Epithelial cell of prostate (primary cell): ENCODE data around the gene CCDC57.
A peak's percentile ranks its signal among the peaks of the same experiment; 100 is the strongest.

ENCODE experiments used
- DNase-seq: peaks from one replicate; pipeline ENCODE4 v3.0.0-alpha.2; 2011; ENCODE audit warnings: low read depth, low spot score
- H3K27ac ChIP-seq: fragments of 450-650 bp; 2 replicates; pipeline ENCODE4 v1.5.1; 2017; ENCODE audit warnings: mild to moderate bottlenecking

CCDC57 gene

DNA sequence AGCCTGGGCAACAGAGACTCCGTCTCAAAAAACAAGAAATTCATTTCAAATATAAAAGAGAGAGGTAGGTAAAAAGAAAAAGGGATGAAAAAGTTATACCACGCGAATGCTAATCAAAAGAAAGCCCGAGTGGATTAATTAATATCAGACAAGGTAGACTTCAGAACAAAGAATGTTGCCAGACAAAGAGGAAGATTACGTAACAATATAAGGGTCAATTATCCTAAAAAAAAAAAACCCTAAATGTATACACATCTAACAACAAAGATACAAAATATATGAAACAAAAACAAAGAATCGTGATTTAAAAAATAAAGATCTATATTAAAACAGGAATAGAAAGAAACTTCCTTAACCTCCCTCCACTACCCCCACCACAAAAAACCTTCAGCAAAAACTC lies 44.1 kb downstream of the CCDC57 start:
- H3K27ac ChIP-seq: no peak overlapping the region
- no peak for DNase-seq

DNA sequence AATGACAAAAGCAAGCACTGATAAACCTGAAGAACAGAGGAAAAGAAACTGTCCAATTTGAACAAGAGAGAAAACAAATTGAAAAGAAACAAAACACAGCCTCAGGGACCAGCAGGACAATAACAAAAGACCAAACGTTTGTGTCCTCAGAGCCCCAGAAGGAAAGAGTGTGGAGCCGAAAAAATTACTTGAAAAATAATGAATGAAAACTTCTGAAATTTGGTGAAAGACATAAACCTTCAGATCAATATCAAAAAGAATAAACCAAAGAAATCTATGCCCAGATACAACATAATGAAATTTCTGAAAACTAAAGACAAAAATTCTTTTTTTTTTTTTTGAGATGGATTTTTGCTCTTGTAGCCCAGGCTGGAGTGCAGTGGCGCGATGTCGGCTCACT lies 45.6 kb downstream of the CCDC57 start:
- H3K27ac ChIP-seq: no peak overlapping the region
- DNase-seq: no peak

- DNase-seq: no peak
- H3K27ac ChIP-seq: no peak overlapping the region
Measured at GRCh38 chr17:82164853-82165252, 47.8 kb downstream of the CCDC57 start.

DNA sequence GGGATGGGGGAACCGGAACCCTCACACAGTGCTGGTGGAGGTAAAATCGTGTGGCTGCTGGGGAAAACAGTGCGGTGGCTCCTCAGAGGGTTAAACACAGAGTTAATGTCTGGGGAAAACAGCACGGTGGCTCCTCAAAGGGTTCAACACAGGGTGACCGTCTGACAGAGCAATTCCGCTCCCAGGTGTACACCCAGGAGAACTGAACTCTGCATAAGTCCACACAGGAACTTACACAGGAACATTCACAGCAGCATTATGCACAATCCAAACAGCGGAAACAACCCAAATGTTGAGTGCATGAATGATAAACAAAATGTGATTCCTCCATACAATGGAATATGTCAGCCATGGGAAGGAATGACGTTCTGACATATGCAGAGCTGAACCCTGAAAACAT lies 51.4 kb downstream of the CCDC57 start:
- H3K27ac ChIP-seq: no peak overlapping the region
- no peak for DNase-seq

DNA sequence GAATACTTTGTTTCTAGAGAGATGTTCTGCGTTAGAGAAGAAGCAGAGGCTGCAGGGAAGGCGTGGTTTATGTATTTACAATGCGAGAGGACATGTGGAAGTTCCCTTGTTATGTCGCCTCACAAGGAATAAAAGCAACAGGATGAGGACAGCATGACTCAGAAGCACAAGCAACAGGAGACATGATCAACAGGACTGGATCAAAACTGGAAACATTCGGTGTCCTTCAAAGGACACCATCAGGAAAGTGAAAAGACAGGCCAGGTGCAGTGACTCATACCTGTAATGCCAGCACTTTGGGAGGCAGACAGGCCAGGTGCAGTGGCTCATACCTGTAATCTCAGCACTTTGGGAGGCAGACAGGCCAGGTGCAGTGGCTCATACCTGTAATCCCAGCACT lies 52.6 kb downstream of the CCDC57 start:
- DNase-seq: peak; percentile 71
- H3K27ac ChIP-seq: no peak overlapping the region

DNA sequence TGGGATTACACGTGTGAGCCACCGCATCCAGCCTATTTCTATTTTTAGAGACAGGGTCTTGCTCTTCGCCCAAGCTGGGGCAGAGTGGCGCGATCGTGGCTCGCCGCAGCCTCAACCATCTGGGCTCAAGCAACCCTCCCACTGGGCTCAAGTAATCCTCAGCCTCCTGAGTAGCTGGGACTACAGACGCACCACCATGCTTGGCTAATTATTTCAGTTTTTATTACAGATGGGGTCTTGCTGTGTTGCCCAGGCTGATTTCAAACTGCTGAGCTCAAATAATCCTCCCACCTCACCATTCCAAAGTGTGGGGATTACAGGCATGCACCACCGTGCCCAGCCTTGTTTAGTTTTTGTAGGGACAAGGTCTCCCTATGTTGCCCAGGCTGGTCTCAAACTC lies 53.8 kb downstream of the CCDC57 start:
- H3K27ac ChIP-seq: no peak overlapping the region
- no peak for DNase-seq

- H3K27ac ChIP-seq: no peak overlapping the region
- DNase-seq: no peak
Measured at GRCh38 chr17:82157046-82158035, 55.3 kb downstream of the CCDC57 start.

DNA sequence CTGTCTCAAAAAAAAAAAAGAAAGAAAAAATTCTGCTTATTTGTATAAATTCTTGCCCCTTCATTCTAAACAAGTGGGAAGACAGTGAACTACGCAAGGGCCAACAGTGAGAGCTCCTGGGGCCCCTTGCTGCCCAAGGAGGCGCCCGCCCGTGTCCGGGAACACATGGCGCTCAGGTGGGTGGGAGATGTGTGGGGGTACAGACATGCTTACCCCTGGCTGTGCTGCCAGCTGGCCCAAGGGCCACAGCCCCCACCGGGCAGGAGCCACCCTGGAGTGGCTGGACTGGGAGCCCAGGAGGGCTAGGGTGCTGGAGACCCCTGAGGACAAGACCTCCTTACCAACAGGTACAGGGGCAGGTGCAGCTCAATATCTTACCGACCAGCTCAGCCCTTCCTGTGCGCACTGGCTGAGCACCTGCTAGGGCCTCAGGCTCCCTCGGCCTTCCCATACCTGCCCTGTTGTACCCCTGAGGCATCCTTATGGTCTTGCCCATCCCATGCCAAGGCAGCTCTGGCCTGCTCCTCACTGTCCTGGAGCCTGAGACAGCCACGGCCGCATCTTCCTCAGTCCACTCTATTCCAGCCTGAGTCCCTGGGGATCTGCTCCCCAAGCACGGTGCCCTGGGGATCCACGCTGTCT lies 56.2 kb downstream of the CCDC57 start:
- no peak for DNase-seq
- H3K27ac ChIP-seq: no peak overlapping the region

DNA sequence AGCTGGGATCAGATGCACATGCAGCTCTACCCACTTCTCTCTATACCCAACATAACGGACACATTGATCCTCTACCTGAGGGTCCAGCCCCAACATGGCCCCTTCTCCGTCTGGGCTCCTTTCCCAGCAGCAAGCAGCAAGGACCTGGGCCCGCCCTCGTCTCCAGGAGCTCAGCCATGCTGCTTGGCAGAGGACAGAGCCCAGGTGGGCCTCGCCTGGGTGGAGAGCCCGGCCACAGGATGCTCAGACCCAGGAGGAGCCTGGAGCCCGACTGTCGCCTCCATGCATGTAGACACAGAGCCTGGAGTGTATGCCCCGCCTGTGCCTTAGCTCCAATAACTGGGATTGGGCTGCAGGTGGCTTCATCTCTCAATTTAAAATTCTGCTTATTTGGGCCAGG lies 57.0 kb downstream of the CCDC57 start:
- H3K27ac ChIP-seq: no peak overlapping the region
- no peak for DNase-seq

DNA sequence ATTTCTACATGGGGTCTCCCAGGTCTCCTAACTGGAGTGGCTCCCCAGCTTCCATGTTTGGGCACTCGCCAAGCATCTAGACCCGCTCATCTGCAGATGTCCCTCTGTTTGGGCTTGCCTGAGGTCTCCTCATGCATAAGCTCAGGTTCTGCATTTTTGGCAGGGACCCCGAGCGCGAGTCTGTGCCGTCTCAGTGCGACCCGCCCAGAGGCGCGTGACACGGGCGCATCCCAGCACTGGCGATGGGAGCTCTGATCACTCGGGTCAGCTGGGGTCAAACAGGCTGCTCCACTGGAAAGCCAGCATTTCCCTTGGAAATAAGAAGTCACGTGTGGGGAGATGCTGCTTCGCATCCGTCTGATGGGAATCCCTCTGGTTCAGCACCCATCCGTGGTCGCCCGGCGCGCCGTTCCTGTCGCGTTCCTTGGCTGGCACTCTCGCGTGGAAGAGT lies 57.7 kb downstream of the CCDC57 start:
- no peak for DNase-seq
- no peak overlapping the region for H3K27ac ChIP-seq

- no peak overlapping the region for H3K27ac ChIP-seq
- no peak for DNase-seq
Measured at GRCh38 chr17:82153745-82154375, 58.8 kb downstream of the CCDC57 start.

DNA sequence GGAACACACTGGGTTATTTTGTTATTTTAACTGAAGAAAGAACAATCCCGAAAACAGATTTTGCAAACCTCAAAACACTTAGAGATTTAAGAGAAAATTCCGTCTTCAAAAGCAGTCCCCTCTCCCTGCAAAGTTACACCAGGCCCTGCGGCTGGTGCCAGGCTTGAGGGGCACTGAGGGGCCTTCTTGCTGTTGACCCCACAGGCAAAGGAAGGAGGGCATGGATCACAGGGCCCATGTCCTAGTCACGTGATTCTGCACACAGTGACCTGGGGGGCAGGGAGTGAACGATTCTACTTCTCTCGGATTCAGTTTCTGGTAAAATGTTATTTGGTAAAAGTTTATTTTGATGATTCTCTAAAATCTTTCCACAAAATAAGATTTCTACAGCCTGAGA lies 59.3 kb downstream of the CCDC57 start:
- H3K27ac ChIP-seq: no peak overlapping the region
- no peak for DNase-seq

- DNase-seq: no peak
- H3K27ac ChIP-seq: no peak overlapping the region
Measured at GRCh38 chr17:82152556-82153294, 59.9 kb downstream of the CCDC57 start.

DNA sequence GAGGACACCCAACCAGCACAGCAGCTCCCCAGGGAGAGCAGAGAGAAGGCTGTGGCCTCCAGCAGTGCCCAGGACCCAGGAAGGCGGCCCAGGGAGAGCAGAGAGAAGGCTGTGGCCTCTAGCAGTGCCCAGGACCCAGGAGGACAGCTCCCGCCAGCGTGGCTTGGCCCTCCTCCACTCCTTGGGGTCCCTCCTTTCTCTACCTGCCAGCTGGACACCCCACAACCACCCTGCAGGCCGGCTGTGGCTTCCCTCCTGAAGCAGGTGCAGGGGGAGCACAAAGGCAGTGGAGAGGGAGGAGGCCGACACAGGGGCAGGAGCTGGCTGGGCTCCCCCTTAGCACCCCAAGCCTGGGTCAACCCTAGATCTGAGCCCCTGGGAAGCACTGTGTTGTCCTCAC lies 60.5 kb downstream of the CCDC57 start:
- DNase-seq: no peak

GRCh38 chr17:82151106-82151957 lies 61.3 kb downstream of the CCDC57 start:
- no peak for DNase-seq
- H3K27ac ChIP-seq: no peak overlapping the region

More for the DNA sequence above, 60.5 kb downstream of the CCDC57 start:
- H3K27ac ChIP-seq: no peak overlapping the region

- H3K27ac ChIP-seq: no peak overlapping the region
- no peak for DNase-seq
Measured at GRCh38 chr17:82149401-82150099, 63.1 kb downstream of the CCDC57 start.

- DNase-seq: no peak
- no peak overlapping the region for H3K27ac ChIP-seq
Measured at GRCh38 chr17:82148997-82149396, 63.6 kb downstream of the CCDC57 start.

- H3K27ac ChIP-seq: no peak overlapping the region
- no peak for DNase-seq
Measured at GRCh38 chr17:82148011-82148410, 64.6 kb downstream of the CCDC57 start.
